Measurements from ENCODE around the gene SPAG6.

SPAG6 gene

GRCh38 chr10:22442063-22442462 lies 96.8 kb downstream of the SPAG6 start:
- TF ChIP-seq, protein P1, sequence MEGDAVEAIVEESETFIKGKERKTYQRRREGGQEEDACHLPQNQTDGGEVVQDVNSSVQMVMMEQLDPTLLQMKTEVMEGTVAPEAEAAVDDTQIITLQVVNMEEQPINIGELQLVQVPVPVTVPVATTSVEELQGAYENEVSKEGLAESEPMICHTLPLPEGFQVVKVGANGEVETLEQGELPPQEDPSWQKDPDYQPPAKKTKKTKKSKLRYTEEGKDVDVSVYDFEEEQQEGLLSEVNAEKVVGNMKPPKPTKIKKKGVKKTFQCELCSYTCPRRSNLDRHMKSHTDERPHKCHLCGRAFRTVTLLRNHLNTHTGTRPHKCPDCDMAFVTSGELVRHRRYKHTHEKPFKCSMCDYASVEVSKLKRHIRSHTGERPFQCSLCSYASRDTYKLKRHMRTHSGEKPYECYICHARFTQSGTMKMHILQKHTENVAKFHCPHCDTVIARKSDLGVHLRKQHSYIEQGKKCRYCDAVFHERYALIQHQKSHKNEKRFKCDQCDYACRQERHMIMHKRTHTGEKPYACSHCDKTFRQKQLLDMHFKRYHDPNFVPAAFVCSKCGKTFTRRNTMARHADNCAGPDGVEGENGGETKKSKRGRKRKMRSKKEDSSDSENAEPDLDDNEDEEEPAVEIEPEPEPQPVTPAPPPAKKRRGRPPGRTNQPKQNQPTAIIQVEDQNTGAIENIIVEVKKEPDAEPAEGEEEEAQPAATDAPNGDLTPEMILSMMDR (IDR thresholded peaks at IDR 0.05; ENCODE audit: insufficient read depth, low read length, poor library complexity, severe bottlenecking) = no peak
- DNase-seq (ENCODE audit: extremely low read depth, insufficient read length) = no peak
- no peaks in the 10 kb centered on the region for H3K27me3 ChIP-seq (replicated peaks; ENCODE audit: control insufficient read depth, insufficient read depth, low read length)
- H3K4me3 ChIP-seq (replicated peaks; ENCODE audit: low read depth, low read length) = no peak overlapping the region
- H3K36me3 ChIP-seq (ENCODE audit: control insufficient read depth, insufficient read depth, low read length) = no peaks in the 10 kb centered on the region

GRCh38 chr10:22442468-22442867 lies 97.2 kb downstream of the SPAG6 start:
- TF ChIP-seq, protein P1 (IDR thresholded peaks at IDR 0.05; ENCODE audit: insufficient read depth, low read length, poor library complexity, severe bottlenecking) = no peak
- H3K4me3 ChIP-seq (replicated peaks; ENCODE audit: low read depth, low read length) = no peak overlapping the region
- no peak for DNase-seq (ENCODE audit: extremely low read depth, insufficient read length)
- H3K27me3 ChIP-seq (replicated peaks; ENCODE audit: control insufficient read depth, insufficient read depth, low read length) = no peaks in the 10 kb centered on the region
- H3K36me3 ChIP-seq (ENCODE audit: control insufficient read depth, insufficient read depth, low read length) = no peaks in the 10 kb centered on the region

GRCh38 chr10:22443175-22443901 lies 98.0 kb downstream of the SPAG6 start:
- Histone ChIP-seq H3K36me3 (ENCODE audit: control insufficient read depth, insufficient read depth, low read length) (no peaks in the 10 kb centered on the region), H3K27me3 (replicated peaks; ENCODE audit: control insufficient read depth, insufficient read depth, low read length) (no peaks in the 10 kb centered on the region), H3K4me3 (replicated peaks; ENCODE audit: low read depth, low read length) (no peak overlapping the region)
- TF ChIP-seq, protein P1 (IDR thresholded peaks at IDR 0.05; ENCODE audit: insufficient read depth, low read length, poor library complexity, severe bottlenecking) = no peak
- DNase-seq (ENCODE audit: extremely low read depth, insufficient read length) = no peak

GRCh38 chr10:22444219-22444788 lies 99.0 kb downstream of the SPAG6 start:
- Histone ChIP-seq H3K27me3 (replicated peaks; ENCODE audit: control insufficient read depth, insufficient read depth, low read length) (no peaks in the 10 kb centered on the region), H3K36me3 (ENCODE audit: control insufficient read depth, insufficient read depth, low read length) (no peaks in the 10 kb centered on the region), H3K4me3 (replicated peaks; ENCODE audit: low read depth, low read length) (no peak overlapping the region)
- TF ChIP-seq, protein P1 (IDR thresholded peaks at IDR 0.05; ENCODE audit: insufficient read depth, low read length, poor library complexity, severe bottlenecking) = no peak
- DNase-seq (ENCODE audit: extremely low read depth, insufficient read length) = no peak

DNA sequence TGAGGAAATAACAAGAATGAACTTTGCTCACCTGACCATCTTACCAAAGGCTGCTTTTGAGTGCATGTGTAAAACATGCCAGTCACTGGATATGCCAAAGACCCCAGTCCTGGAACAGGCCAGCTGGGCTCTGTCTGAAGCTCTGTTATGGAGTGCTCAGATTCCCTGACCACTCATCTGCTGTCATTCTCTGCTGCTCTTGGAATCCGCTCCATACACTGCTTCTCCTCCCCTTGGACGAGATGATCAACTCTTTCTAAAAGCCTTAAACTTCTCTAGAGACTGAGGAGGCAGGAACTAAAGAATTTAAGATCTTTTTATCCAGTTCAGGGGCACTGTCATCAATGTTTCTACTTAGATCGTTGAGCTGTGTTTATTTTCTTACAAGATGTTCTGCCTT lies 100.2 kb downstream of the SPAG6 start:
- TF ChIP-seq, protein P1 (IDR thresholded peaks at IDR 0.05; ENCODE audit: insufficient read depth, low read length, poor library complexity, severe bottlenecking) = no peak

More for the DNA sequence above, 100.2 kb downstream of the SPAG6 start:
- Histone ChIP-seq H3K27me3 (replicated peaks; ENCODE audit: control insufficient read depth, insufficient read depth, low read length) (no peaks in the 10 kb centered on the region), H3K36me3 (ENCODE audit: control insufficient read depth, insufficient read depth, low read length) (no peaks in the 10 kb centered on the region), H3K4me3 (replicated peaks; ENCODE audit: low read depth, low read length) (no peak overlapping the region)
- no peak for DNase-seq (ENCODE audit: extremely low read depth, insufficient read length)

All from GM06990 (cell line).